ENCODE measurements around the gene TOX2.

- no peak for TF ChIP-seq GATA2 (IDR thresholded peaks at IDR 0.05; ENCODE audit: low read depth, low read length)
- no peak for TF ChIP-seq GATA3 (IDR thresholded peaks at IDR 0.05; ENCODE audit: low read depth, low read length)
Measured at GRCh38 chr20:43926287-43927050, 11.8 kb downstream of the TOX2 start.
